H9 (cell line): ENCODE data around the gene RNLS. TPM values are rescaled to one million over a fixed set of nuclear protein-coding genes. Genes with fewer than 3 reads are reported as not detected.

Experiments used
- DNase-seq: peaks from one replicate; pipeline ENCODE4 v3.0.0-alpha.2; 2017
- H2AFZ ChIP-seq: one replicate; pipeline ENCODE4 v1.6.1; 2013; ENCODE audit warnings: mild to moderate bottlenecking, low read length, control low read depth, moderate library complexity
- H2AK5ac ChIP-seq: 2 replicates; pipeline ENCODE4 v1.6.1; 2013; ENCODE audit warnings: low read length, control low read depth, mixed read lengths; ENCODE audit not compliant: insufficient read length
- H2BK120ac ChIP-seq: one replicate; pipeline ENCODE4 v1.6.1; 2013; ENCODE audit warnings: low read depth, mild to moderate bottlenecking, low read length, control low read depth, inconsistent platforms; ENCODE audit not compliant: poor library complexity, severe bottlenecking
- H2BK12ac ChIP-seq: 2 replicates; pipeline ENCODE4 v1.6.1; 2013; ENCODE audit warnings: low read length, control low read depth, mixed read lengths, low read depth; ENCODE audit not compliant: insufficient read length
- H2BK15ac ChIP-seq: 2 replicates; pipeline ENCODE4 v1.6.1; 2013; ENCODE audit warnings: low read depth, low read length, control low read depth
- H2BK20ac ChIP-seq: one replicate; pipeline ENCODE4 v1.6.1; 2013; ENCODE audit warnings: low read depth, mild to moderate bottlenecking, low read length, control low read depth, inconsistent platforms; ENCODE audit not compliant: poor library complexity, severe bottlenecking
- H2BK5ac ChIP-seq: 2 replicates; pipeline ENCODE4 v1.6.1; 2013; ENCODE audit warnings: low read length, control low read depth, mixed read lengths; ENCODE audit not compliant: insufficient read length
- H3K14ac ChIP-seq: 2 replicates; pipeline ENCODE4 v1.6.1; 2013; ENCODE audit warnings: low read length, control low read depth; ENCODE audit not compliant: insufficient read depth
- H3K18ac ChIP-seq: 2 replicates; pipeline ENCODE4 v1.6.1; 2013; ENCODE audit warnings: low read depth, mild to moderate bottlenecking, mixed read lengths, low read length, control low read depth; ENCODE audit not compliant: insufficient read length
- H3K23ac ChIP-seq: 2 replicates; pipeline ENCODE4 v1.6.1; 2013; ENCODE audit warnings: low read length, control low read depth, mixed read lengths, low read depth; ENCODE audit not compliant: insufficient read length
- H3K23me2 ChIP-seq: 2 replicates; pipeline ENCODE4 v1.6.1; 2013; ENCODE audit warnings: low read depth, mild to moderate bottlenecking, mixed read lengths, low read length, control low read depth; ENCODE audit not compliant: insufficient read length, poor library complexity, severe bottlenecking
- H3K27ac ChIP-seq: 2 replicates; pipeline ENCODE4 v1.5.1; 2013; ENCODE audit warnings: low read length, control low read depth, mixed read lengths, low read depth; ENCODE audit not compliant: insufficient read length
- H3K27me3 ChIP-seq: 2 replicates; pipeline ENCODE4 v1.6.1; 2013; ENCODE audit warnings: low read length, control low read depth, inconsistent platforms; ENCODE audit not compliant: insufficient read depth
- H3K4ac ChIP-seq: 2 replicates; pipeline ENCODE4 v1.6.1; 2013; ENCODE audit warnings: low read depth, mild to moderate bottlenecking, control low read depth, inconsistent platforms, low read length, moderate library complexity
- H3K4me1 ChIP-seq: 2 replicates; pipeline ENCODE4 v1.6.1; 2013; ENCODE audit warnings: low read length, control low read depth, inconsistent platforms; ENCODE audit not compliant: insufficient read depth
- H3K4me2 ChIP-seq: 2 replicates; pipeline ENCODE4 v1.6.1; 2013; ENCODE audit warnings: low read length, control low read depth, mixed read lengths; ENCODE audit not compliant: insufficient read length, insufficient read depth
- H3K56ac ChIP-seq: 2 replicates; pipeline ENCODE4 v1.6.1; 2013; ENCODE audit warnings: low read depth, mild to moderate bottlenecking, mixed read lengths, low read length, control low read depth; ENCODE audit not compliant: insufficient read length
- H3K79me1 ChIP-seq: 2 replicates; pipeline ENCODE4 v1.6.1; 2013; ENCODE audit warnings: low read depth, mild to moderate bottlenecking, moderate library complexity, low read length, control low read depth, inconsistent platforms; ENCODE audit not compliant: insufficient read depth, poor library complexity, severe bottlenecking
- H3K79me2 ChIP-seq: 2 replicates; pipeline ENCODE4 v1.6.1; 2013; ENCODE audit warnings: low read length, control low read depth, inconsistent platforms; ENCODE audit not compliant: insufficient read depth
- H3K9ac ChIP-seq: 2 replicates; pipeline ENCODE4 v1.6.1; 2013; ENCODE audit warnings: low read length, control low read depth, mixed read lengths; ENCODE audit not compliant: insufficient read length; ENCODE audit errors: extremely low read depth
- H3K9me3 ChIP-seq: one replicate; pipeline ENCODE4 v1.6.1; 2013; ENCODE audit warnings: low read depth, low read length, inconsistent platforms; ENCODE audit not compliant: control insufficient read depth
- H3T11ph ChIP-seq: one replicate; pipeline ENCODE4 v1.6.1; 2013; ENCODE audit warnings: mild to moderate bottlenecking, low read length, control low read depth, inconsistent platforms
- H4K20me1 ChIP-seq: one replicate; pipeline ENCODE4 v1.6.1; 2013; ENCODE audit not compliant: control insufficient read depth, insufficient read length, insufficient read depth
- H4K5ac ChIP-seq: 2 replicates; pipeline ENCODE4 v1.6.1; 2013; ENCODE audit warnings: low read depth, mild to moderate bottlenecking, mixed read lengths, low read length, control low read depth; ENCODE audit not compliant: insufficient read length
- H4K8ac ChIP-seq: replicated peaks from 2 replicates; pipeline ENCODE4 v1.6.1; 2013; ENCODE audit warnings: low read length, control low read depth, mixed read lengths, low read depth; ENCODE audit not compliant: insufficient read length
- H4K91ac ChIP-seq: 2 replicates; pipeline ENCODE4 v1.6.1; 2013; ENCODE audit warnings: low read depth, mild to moderate bottlenecking, moderate library complexity, mixed read lengths, low read length, control low read depth; ENCODE audit not compliant: insufficient read length
- H3K27ac Mint-ChIP-seq, 3 experiments: 2 replicates in 2 of 3; 3 replicates in 1 of 3; pipeline ENCODE4 v1.8.0; 2020 to 2021; ENCODE audit warnings: mixed read lengths in 3 of 3, mild to moderate bottlenecking in 1 of 3, moderate library complexity in 1 of 3
- H3K27me3 Mint-ChIP-seq: 2 replicates; pipeline ENCODE4 v1.8.0; 2021; ENCODE audit warnings: low read depth, mild to moderate bottlenecking, moderate library complexity, mixed read lengths
- H3K36me3 Mint-ChIP-seq, 3 experiments: 2 replicates in 2 of 3; 3 replicates in 1 of 3; pipeline ENCODE4 v1.8.0; 2020 to 2021; ENCODE audit warnings: low read depth in 3 of 3, mixed read lengths in 3 of 3; ENCODE audit not compliant: insufficient read depth in 1 of 3
- H3K4me1 Mint-ChIP-seq, 2 experiments: 2 replicates each; pipeline ENCODE4 v1.8.0; 2020; ENCODE audit warnings: mixed read lengths in 2 of 2
- H3K4me3 Mint-ChIP-seq, 2 experiments: 2 replicates in 1 of 2; 3 replicates in 1 of 2; pipeline ENCODE4 v1.8.0; 2020 to 2021; ENCODE audit warnings: mild to moderate bottlenecking in 2 of 2, mixed read lengths in 2 of 2, moderate library complexity in 1 of 2
- H3K9me3 Mint-ChIP-seq, 2 experiments: 2 replicates in 1 of 2; 3 replicates in 1 of 2; pipeline ENCODE4 v1.8.0; 2020; ENCODE audit warnings: mild to moderate bottlenecking in 2 of 2, mixed read lengths in 2 of 2, moderate library complexity in 1 of 2
- CTCF ChIP-seq: fragments of 200-600 bp; sonication (generic); conservative IDR thresholded peaks from 3 replicates; pipeline ENCODE4 v1.8.0; 2021; ENCODE audit warnings: antibody characterized with exemption, mild to moderate bottlenecking
- whole genome bisulfite sequencing: extraction: QIAGEN DNeasy Blood & Tissue Kit; methylation state at CpG from one replicate; pipeline ENCODE4 v1.1.7; 2013; ENCODE audit warnings: missing lambda C conversion rate, low lambda C conversion rate, mixed read lengths; ENCODE audit not compliant: insufficient read length; ENCODE audit errors: extremely low coverage; 5-methylcytosine and 5-hydroxymethylcytosine counted together
- total RNA-seq: library from RNA; stranded (reverse); gene quantifications from 2 replicates; pipeline ENCODE4 v1.2.1, GENCODE V29; 2021

RNLS gene
- total RNA-seq, 1 experiment from 2014 or later: 7.5 TPM

- Histone ChIP-seq H3K79me1 (no peaks in the 10 kb centered on the region), H4K8ac (no peak overlapping the region), H3K18ac (no peak overlapping the region), H3T11ph (no peak overlapping the region), H2BK120ac (no peak overlapping the region), H2AK5ac (no peak overlapping the region), H3K4me2 (no peak overlapping the region), H2BK12ac (no peak overlapping the region), H3K56ac (no peak overlapping the region), H2AFZ (no peak overlapping the region), H3K27ac (no peak overlapping the region), H2BK5ac (no peak overlapping the region), H3K23ac (no peak overlapping the region), H3K9me3 (no peaks in the 10 kb centered on the region), H4K5ac (no peak overlapping the region), H2BK20ac (no peak overlapping the region), H3K14ac (no peak overlapping the region), H3K23me2 (no peaks in the 10 kb centered on the region), H2BK15ac (no peak overlapping the region), H4K91ac (no peak overlapping the region), H3K27me3 (no peaks in the 10 kb centered on the region), H4K20me1 (no peaks in the 10 kb centered on the region), H3K4ac (no peak overlapping the region), H3K79me2 (no peaks in the 10 kb centered on the region), H3K9ac (no peak overlapping the region), H3K4me1 (no peaks in the 10 kb centered on the region)
- WGBS: 100% methylated on average over 1 of the region's 2 CpGs
- H3K27me3 Mint-ChIP-seq: no peaks in the 10 kb centered on the region; the same call in 1 of the 2 replicates
- no peaks in the 10 kb centered on the region for H3K9me3 Mint-ChIP-seq
- H3K27ac Mint-ChIP-seq: no peak overlapping the region
- no peak for DNase-seq
- H3K36me3 Mint-ChIP-seq: no peaks in the 10 kb centered on the region; a peak in 1 of 7 replicates
- 0 out of 4 replicates have a peak, but pooled peaks cover 0 to 2% of the 10 kb centered on the region in 2 experiments for H3K4me1 Mint-ChIP-seq
- no peak overlapping the region for H3K4me3 Mint-ChIP-seq
- no peak for TF ChIP-seq CTCF
Observed at GRCh38 chr10:88455831-88456230, 127.3 kb downstream of the RNLS start.
